T-helper 2 cell (primary cell): ENCODE results near the gene TMOD3.
"Not testable (repeated sequence)": the region's sequence is repeated elsewhere in the genome, so short reads cannot be mapped to it uniquely, and the experiment has no call there.

Source experiments
- DNase-seq, 5 experiments: peaks; one replicate each; pipeline versions ENCODE4 v3.0.0 to v3.0.0-alpha.2; 2012 to 2022

Gene TMOD3

DNA sequence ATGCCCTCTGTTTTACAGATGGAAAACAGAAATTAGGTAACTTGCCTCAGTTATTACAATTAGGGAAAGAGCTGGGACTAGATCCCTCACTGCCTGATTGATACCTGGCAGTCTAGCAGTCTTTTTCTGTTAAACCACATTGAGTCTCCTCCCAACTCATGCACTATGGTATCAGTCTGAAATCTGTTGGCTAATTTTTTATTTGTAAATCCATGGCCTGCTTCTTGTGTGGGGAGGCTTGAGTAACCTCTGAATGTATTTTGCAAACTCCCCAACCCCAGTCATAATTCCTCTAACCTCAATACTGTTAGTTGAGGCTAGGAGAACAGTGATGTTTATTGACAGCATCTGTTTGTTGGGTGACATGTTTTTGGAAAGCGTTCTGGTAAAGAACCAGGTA, 35.9 kb downstream of the TMOD3 start:
- no peak for DNase-seq

GRCh38 chr15:51866161-51866560, 36.7 kb downstream of the TMOD3 start:
- DNase-seq: no peak

DNA sequence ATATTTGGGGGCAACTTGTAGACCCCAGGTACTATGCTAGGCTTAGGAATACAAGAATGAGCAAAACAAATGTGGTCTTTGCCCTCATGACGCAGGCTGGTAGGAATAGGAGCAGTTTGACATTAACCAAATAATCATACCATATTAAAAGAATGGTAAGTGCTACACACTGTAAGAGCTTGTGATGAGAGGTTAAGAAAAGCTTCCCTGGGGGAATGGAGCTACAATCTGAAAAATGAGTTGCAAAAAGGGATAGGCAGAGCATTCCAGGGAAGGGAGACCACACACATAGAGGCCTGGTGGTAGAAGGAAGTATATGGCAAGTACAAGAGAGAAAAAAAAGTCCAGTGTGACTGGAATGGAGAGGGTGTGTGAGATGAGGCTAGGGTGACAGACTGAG, 37.3 kb downstream of the TMOD3 start:
- no peak for DNase-seq

- DNase-seq: no peak
Measured at GRCh38 chr15:51869060-51869421, 39.6 kb downstream of the TMOD3 start.

DNA sequence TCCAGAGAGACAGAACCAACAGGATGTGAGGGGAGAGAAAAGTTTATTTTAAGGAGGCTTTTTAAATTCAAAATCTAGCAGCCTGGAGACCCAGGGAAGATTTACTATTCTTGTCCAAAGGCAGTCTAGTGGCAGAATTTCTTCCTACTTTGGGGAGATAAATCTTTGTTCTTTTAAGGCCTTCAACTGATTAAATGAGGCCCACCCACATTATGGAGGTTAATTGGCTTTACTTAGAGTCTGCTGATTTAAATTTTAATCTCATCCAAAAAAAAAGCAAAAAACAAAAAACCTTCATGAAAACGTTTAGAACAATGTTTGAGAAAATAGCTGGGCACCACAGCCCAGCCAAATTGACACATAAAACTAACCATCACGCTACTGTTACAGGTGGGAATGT, 41.3 kb downstream of the TMOD3 start:
- DNase-seq: no peak

GRCh38 chr15:51874751-51875644, 45.5 kb downstream of the TMOD3 start:
- no peak for DNase-seq

- no peak for DNase-seq
Measured at GRCh38 chr15:51876169-51876568, 46.7 kb downstream of the TMOD3 start.

DNA sequence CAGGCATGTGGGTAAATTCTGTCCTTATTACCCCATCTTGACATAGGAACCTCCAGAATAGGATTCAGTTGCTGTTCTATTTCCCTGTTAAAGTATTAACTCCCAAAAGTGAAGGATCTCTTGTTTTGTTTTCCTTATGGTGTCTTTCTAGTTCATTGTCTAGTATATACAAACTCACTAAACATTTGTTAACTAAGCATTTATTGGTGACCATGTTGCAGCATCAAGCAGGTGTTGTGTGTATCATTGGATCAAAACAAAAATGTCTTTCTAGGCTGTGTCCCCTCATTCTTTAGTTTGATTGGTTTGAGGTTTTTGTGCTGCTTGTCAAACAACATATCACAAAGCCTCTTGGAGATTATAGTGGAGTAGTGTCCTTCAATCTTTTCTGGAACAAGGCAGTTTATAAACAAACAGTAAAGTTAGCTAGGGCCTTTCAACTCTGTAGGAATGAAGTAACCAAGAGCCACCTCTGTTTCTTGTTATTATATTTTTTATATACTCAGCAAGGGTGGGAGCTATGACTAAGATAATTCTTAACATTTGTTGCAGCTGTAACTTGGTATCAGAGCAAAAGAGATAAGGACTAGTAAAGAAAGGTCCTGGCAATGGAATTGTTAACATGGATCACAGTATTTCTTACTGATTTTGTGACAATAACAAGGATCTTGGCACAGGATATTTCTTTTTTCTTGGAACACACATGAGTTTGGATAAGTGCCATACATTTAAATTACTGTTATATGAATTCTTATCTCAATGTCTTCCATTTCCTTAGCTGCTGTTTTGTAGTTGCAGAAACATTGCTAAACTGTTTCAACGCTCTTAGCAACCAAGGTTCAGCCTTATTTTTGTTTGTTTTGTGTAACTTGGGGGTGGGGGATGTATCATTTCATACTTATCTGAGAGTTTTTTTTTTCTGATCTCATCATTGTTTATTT, 49.3 kb downstream of the TMOD3 start:
- peak in 1 of 5 experiments; percentile 41 for DNase-seq

GRCh38 chr15:51879555-51879954, 50.1 kb downstream of the TMOD3 start:
- no peak for DNase-seq

DNA sequence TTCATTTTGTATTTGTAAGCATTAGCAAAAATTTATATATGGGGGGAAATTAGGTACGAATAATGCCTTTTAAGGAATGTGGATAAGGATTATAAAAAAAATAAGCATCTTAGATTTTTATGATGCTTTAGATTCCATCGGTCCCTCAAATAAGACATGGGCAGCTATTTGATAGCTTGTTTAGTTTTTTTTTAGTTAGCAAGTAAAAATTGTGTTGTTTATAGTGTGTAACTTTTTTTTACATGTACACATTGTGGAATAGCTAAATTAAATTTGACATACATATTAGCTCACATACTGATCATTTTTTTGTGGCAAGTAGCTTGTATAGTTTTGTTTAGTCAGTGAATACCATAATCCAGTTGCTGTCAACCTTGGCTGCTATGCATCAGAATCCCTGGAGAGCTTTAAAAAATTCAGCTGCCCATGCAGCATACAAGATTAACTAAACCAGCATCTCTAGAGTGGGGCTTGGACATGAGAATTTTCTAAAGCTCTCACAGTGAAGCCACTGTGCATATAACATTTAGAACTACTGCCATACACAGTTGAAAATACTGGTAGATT, 53.9 kb downstream of the TMOD3 start:
- DNase-seq: no peak

GRCh38 chr15:51884041-51884440, 54.6 kb downstream of the TMOD3 start:
- no peak for DNase-seq

GRCh38 chr15:51884517-51885236, 55.2 kb downstream of the TMOD3 start:
- DNase-seq: no peak

GRCh38 chr15:51885758-51886157, 56.3 kb downstream of the TMOD3 start:
- DNase-seq: not testable (repeated sequence)

GRCh38 chr15:51887887-51888592, 58.6 kb downstream of the TMOD3 start:
- no peak for DNase-seq

GRCh38 chr15:51888593-51889195, 59.2 kb downstream of the TMOD3 start:
- DNase-seq: peak in 1 of 5 experiments; percentile 23

- no peak for DNase-seq
Measured at GRCh38 chr15:51889486-51889885, 60.0 kb downstream of the TMOD3 start.

- DNase-seq: no peak
Measured at GRCh38 chr15:51904421-51904820, 75.0 kb downstream of the TMOD3 start.

DNA sequence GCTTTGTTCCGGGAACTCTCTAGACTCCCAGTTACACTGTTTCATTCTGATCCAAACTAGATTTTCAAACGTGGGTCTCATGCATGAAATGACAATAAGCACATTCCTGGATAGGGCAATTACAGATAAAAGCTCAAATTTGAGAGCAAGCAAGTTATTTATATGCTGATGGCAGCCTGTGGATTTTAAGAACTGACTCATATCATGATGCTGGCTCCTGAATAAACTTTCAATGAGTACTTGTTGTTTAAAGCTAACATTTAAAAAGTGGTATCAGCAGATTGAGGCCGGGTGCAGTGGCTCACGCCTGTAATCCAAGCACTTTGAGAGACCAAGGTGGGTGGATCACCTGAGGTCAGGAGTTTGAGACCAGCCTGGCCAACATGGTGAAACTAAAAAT, 75.5 kb downstream of the TMOD3 start:
- DNase-seq: no peak

GRCh38 chr15:51907136-51907862, 77.8 kb downstream of the TMOD3 start:
- peak in 1 of 5 experiments; percentile 8 for DNase-seq

- no peak for DNase-seq
Measured at GRCh38 chr15:51908316-51908715, 78.9 kb downstream of the TMOD3 start.

- DNase-seq: no peak
Measured at GRCh38 chr15:51909584-51909983, 80.1 kb downstream of the TMOD3 start.
